GM13976 (cell line): Measurements from ENCODE around the gene CREB3L1.

Experiments used
- DNase-seq: peaks from one replicate; pipeline ENCODE4 v3.0.0; 2012; ENCODE audit warnings: low spot score
- in situ Hi-C: fragments of 300-500 bp; cut with MboI; formaldehyde crosslinking; loops from one replicate; pipeline ENCODE4 v1.12.0; 2022; ENCODE audit warnings: low sequenced_read_pairs, mixed read lengths, inconsistent platforms; ENCODE audit not compliant: unreplicated experiment
- TF ChIP-seq, protein P1 (sequence below): IDR thresholded peaks from 2 replicates; pipeline ENCODE4 v1.5.1; 2012; ENCODE audit warnings: borderline replicate concordance, mild to moderate bottlenecking; ENCODE audit not compliant: insufficient read depth; ENCODE audit errors: extremely low read depth, missing control alignments, control extremely low read depth

CREB3L1 gene

DNA sequence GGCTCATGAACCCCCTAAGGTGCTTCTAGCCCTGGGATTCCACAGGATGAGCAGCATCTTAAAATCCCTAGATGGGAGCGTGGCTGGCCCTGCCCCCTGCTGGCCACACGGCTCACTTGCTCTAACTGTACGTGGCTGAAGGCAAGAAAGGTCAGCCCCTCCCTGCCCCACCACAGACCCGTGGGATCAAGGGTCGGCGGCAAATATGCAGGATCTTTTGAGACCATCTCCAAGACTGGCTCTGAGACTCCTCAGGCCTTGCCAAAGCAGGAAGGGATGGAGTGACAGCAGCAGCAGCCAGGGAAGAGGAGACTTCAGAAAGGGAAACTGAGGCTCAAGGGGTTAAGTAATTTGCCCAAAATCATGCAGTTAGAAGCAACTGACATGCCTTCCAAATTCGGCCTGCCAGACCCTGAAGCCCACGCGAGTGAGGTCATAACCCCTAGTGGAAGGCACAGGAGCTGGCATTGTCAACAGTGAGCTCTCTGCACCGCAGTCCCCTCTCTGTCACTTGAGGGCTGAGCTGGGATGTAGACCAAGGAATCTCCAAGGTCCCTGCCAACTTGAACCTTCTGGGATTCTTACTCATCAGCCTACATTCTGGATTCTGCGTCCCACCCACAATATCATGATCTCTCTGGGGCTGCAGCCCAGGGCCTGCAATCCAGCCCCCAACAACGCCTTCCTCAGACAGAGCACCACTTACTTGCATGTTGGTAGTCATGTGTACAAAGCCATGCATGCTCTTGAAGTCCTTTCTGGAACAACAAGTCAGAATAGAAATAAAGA, 31.4 kb downstream of the CREB3L1 start:
- in situ Hi-C loops, result no loop called here
- DNase-seq, result peak; percentile 88

GRCh38 chr11:46309814-46310259, 32.4 kb downstream of the CREB3L1 start:
- TF ChIP-seq, protein P1, sequence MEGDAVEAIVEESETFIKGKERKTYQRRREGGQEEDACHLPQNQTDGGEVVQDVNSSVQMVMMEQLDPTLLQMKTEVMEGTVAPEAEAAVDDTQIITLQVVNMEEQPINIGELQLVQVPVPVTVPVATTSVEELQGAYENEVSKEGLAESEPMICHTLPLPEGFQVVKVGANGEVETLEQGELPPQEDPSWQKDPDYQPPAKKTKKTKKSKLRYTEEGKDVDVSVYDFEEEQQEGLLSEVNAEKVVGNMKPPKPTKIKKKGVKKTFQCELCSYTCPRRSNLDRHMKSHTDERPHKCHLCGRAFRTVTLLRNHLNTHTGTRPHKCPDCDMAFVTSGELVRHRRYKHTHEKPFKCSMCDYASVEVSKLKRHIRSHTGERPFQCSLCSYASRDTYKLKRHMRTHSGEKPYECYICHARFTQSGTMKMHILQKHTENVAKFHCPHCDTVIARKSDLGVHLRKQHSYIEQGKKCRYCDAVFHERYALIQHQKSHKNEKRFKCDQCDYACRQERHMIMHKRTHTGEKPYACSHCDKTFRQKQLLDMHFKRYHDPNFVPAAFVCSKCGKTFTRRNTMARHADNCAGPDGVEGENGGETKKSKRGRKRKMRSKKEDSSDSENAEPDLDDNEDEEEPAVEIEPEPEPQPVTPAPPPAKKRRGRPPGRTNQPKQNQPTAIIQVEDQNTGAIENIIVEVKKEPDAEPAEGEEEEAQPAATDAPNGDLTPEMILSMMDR, result no peak
- in situ Hi-C loops, result loop anchor here (5.0 kb wide), 1 partner anchor 68 kb away; no protein-coding TSS in a partner anchor
- DNase-seq, result peak; percentile 75

More for the DNA sequence above, 31.4 kb downstream of the CREB3L1 start:
- TF ChIP-seq, protein P1, result peak; percentile 86

- in situ Hi-C loops, result no loop called here
- DNase-seq, result peak; percentile 87
- TF ChIP-seq, protein P1, result peak; percentile 80
Observed at GRCh38 chr11:46315033-46315738, 37.7 kb downstream of the CREB3L1 start.

- DNase-seq, result no peak
- in situ Hi-C loops, result no loop called here
- TF ChIP-seq, protein P1, result no peak
Observed at GRCh38 chr11:46315783-46316563, 38.5 kb downstream of the CREB3L1 start.

- DNase-seq, result no peak
- in situ Hi-C loops, result no loop called here
- TF ChIP-seq, protein P1, result no peak
Observed at GRCh38 chr11:46319074-46319453, 41.6 kb downstream of the CREB3L1 start.

- TF ChIP-seq, protein P1, result no peak
- in situ Hi-C loops, result no loop called here
- no peak for DNase-seq
Observed at GRCh38 chr11:46321757-46322156, 44.3 kb downstream of the CREB3L1 start.
